Measurements from ENCODE around the gene SNX9. TPM values are rescaled to one million over a fixed set of nuclear protein-coding genes. Genes with fewer than 3 reads are reported as not detected.
A peak's percentile ranks its signal among the peaks of the same experiment; 100 is the strongest.

SNX9 gene
- total and polyA plus RNA-seq, 2 donors (not counting 1 experiment from before 2014, with no cell fraction given) = 10.0 to 50.7 TPM

DNA sequence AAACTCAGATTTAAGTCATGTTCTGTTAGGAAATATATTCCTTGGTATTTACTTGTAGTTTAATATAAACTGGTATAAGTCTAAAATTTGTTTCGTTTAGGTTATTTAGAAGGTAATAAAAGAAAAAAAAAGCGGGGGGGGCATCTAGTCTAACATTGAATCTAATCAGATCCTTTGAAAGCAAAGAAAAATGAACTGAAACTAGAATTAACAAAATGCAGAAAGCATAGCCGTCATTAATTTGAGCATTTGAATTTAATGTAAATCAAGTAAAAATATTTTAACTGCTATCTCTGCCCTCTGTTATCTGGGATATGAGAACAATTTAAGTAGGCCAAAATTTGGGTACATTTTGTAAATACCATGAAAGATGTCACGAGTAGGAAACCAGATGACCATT lies 54.1 kb downstream of the SNX9 start:
- no peaks in the 10 kb centered on the region for H3K9me3 Mint-ChIP-seq (ENCODE audit: insufficient read depth)
- intact Hi-C loops (cut with micrococcal nuclease) = loop anchor here (10.0 kb wide), 1 partner anchor 212 kb away; no protein-coding TSS in a partner anchor
- peaks cover 37% of the 10 kb centered on the region for H3K4me1 Mint-ChIP-seq
- DNase-seq (peak; percentile 42), ATAC-seq (ENCODE audit: low read depth) (peak; percentile 22)
- Histone ChIP-seq H3K36me3 (replicated peaks in 1 of 2; ENCODE audit: control extremely low read depth in 1 of 2, control insufficient read depth in 1 of 2, extremely low read depth in 1 of 2, insufficient read depth in 2 of 2, low read length in 1 of 2) (peaks cover 7 to 28% of the 10 kb centered on the region in 2 experiments), H3K4me2 (replicated peaks; ENCODE audit: low read depth, low read length, poor library complexity, severe bottlenecking) (peak overlapping the region; percentile 51), H3K9ac (ENCODE audit: low read length) (peak overlapping the region; percentile 36), H3K79me2 (ENCODE audit: control insufficient read depth, insufficient read depth, low read length) (peaks cover 39% of the 10 kb centered on the region), H3K9me3 (ENCODE audit: control extremely low read depth in 1 of 3, control insufficient read depth in 2 of 3, insufficient read depth in 1 of 3, low read length in 2 of 3) (no peaks in the 10 kb centered on the region), H3K27ac (ENCODE audit: low read length in 2 of 2) (peak overlapping the region; percentile 12 to 55), H4K20me1 (ENCODE audit: control insufficient read depth, insufficient read depth, low read length, poor library complexity, severe bottlenecking) (peaks cover 7% of the 10 kb centered on the region), H2AFZ (ENCODE audit: insufficient read depth, low read depth, low read length, poor library complexity, severe bottlenecking) (no peak overlapping the region), H3K4me3 (ENCODE audit: control extremely low read depth in 1 of 5, extremely low read depth in 1 of 5, insufficient read depth in 1 of 5, low read depth in 2 of 5, low read length in 4 of 5) (peak overlapping the region in 1 of 5 experiments; percentile 11), H3K4me1 (ENCODE audit: control insufficient read depth in 2 of 2, insufficient read depth in 2 of 2, low read length in 2 of 2) (peaks cover 12 to 16% of the 10 kb centered on the region in 2 donors), H3K27me3 (replicated peaks in 1 of 4; ENCODE audit: control extremely low read depth in 1 of 4, control insufficient read depth in 3 of 4, insufficient read depth in 4 of 4, low read length in 3 of 4) (no peaks in the 10 kb centered on the region)
- ChIA-PET CTCF (interaction anchor here (0.7 to 11.5 kb wide), 6 partner anchors 25 to 216 kb away, joined by 3 to 340 read pairs (median 4); no protein-coding TSS in a partner anchor), POLR2A (no interaction called here)
- TF ChIP-seq EZH2 (IDR thresholded peaks at IDR 0.05; ENCODE audit: borderline replicate concordance, insufficient read depth, low read depth, low read length, poor library complexity, severe bottlenecking) = no peak
- no peak for TF ChIP-seq CTCF (IDR thresholded peaks at IDR 0.05)
- no peak overlapping the region for H3K27ac Mint-ChIP-seq
- H3K4me3 Mint-ChIP-seq = peak overlapping the region; percentile 62
- WGBS (ENCODE audit: insufficient coverage) = no CpG with 5 or more reads among the region's 4 CpGs
- no peaks in the 10 kb centered on the region for H3K27me3 Mint-ChIP-seq

DNA sequence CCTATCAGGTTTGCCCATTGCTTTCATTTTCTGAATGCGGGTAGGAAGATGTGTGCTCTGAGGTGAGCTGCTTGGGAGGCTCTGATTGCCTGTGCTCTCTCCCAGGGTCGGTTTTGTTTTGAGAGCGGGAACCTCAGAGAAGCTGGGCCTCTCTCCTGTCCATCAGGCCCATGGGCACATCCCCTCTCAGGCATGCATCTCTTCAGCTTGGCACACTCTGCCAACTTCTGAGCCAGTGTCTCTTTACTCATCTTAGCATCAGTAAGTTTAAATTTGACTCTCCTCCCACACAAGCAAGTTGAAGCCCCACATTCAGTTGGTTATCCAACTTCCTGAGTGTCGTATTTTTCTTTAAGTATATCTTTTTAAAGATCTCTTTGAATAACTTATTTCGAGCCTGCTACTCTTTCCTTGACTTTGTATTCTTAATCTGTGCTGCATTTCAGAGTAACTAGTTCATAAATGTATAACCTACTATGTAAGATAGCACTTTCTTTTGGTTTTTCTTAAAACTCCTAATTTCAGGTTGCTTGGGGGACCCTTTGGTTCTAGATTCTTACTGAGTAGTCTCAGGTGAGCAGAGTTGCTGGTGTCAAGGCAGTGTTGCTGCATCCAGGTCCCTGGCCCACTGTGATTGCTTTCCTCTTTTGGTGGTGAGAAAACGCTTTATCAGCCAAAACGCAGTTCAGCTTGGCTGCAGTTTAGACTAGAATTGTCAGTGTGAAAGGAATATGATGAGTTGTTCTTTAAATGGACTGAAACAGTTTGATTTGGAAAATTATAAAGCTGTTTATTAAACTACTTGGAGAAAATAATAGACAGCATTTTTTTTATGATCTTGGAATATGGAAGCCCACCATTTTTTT lies 54.8 kb downstream of the SNX9 start:
- peak overlapping the region; percentile 62 for H3K4me3 Mint-ChIP-seq
- peaks cover 41% of the 10 kb centered on the region for H3K4me1 Mint-ChIP-seq
- H3K4me1 ChIP-seq (ENCODE audit: control insufficient read depth in 2 of 2, insufficient read depth in 2 of 2, low read length in 2 of 2) = peaks cover 12 to 16% of the 10 kb centered on the region in 2 donors
- peak overlapping the region in 1 of 5 experiments; percentile 11 for H3K4me3 ChIP-seq (ENCODE audit: control extremely low read depth in 1 of 5, extremely low read depth in 1 of 5, insufficient read depth in 1 of 5, low read depth in 2 of 5, low read length in 4 of 5)
- peak overlapping the region; percentile 36 for H3K9ac ChIP-seq (ENCODE audit: low read length)
- TF ChIP-seq CTCF (IDR thresholded peaks at IDR 0.05) (no peak), EZH2 (IDR thresholded peaks at IDR 0.05; ENCODE audit: borderline replicate concordance, insufficient read depth, low read depth, low read length, poor library complexity, severe bottlenecking) (no peak)
- H3K27ac Mint-ChIP-seq = peak overlapping the region; percentile 65
- ATAC-seq (ENCODE audit: low read depth) (peak; percentile 37), DNase-seq (no peak)
- ChIA-PET POLR2A (no interaction called here), CTCF (interaction anchor here (0.8 to 11.5 kb wide), 7 partner anchors 12 to 195 kb away, joined by 3 to 340 read pairs (median 5); no protein-coding TSS in a partner anchor)
- peaks cover 39% of the 10 kb centered on the region for H3K79me2 ChIP-seq (ENCODE audit: control insufficient read depth, insufficient read depth, low read length)
- H3K4me2 ChIP-seq (replicated peaks; ENCODE audit: low read depth, low read length, poor library complexity, severe bottlenecking) = peak overlapping the region; percentile 51
- no peaks in the 10 kb centered on the region for H3K27me3 ChIP-seq (replicated peaks in 1 of 4; ENCODE audit: control extremely low read depth in 1 of 4, control insufficient read depth in 3 of 4, insufficient read depth in 4 of 4, low read length in 3 of 4)
- H3K9me3 ChIP-seq (ENCODE audit: control extremely low read depth in 1 of 3, control insufficient read depth in 2 of 3, insufficient read depth in 1 of 3, low read length in 2 of 3) = no peaks in the 10 kb centered on the region
- peak overlapping the region; percentile 12 to 55 for H3K27ac ChIP-seq (ENCODE audit: low read length in 2 of 2)
- H3K27me3 Mint-ChIP-seq = no peaks in the 10 kb centered on the region
- no peak overlapping the region for H2AFZ ChIP-seq (ENCODE audit: insufficient read depth, low read depth, low read length, poor library complexity, severe bottlenecking)
- H4K20me1 ChIP-seq (ENCODE audit: control insufficient read depth, insufficient read depth, low read length, poor library complexity, severe bottlenecking) = peaks cover 7% of the 10 kb centered on the region
- no peaks in the 10 kb centered on the region for H3K9me3 Mint-ChIP-seq (ENCODE audit: insufficient read depth)
- intact Hi-C loops (cut with micrococcal nuclease) = loop anchor here (10.0 kb wide), 1 partner anchor 213 kb away; no protein-coding TSS in a partner anchor
- peaks cover 7 to 28% of the 10 kb centered on the region in 2 experiments for H3K36me3 ChIP-seq (replicated peaks in 1 of 2; ENCODE audit: control extremely low read depth in 1 of 2, control insufficient read depth in 1 of 2, extremely low read depth in 1 of 2, insufficient read depth in 2 of 2, low read length in 1 of 2)
- WGBS (ENCODE audit: insufficient coverage) = 93% methylated on average over 3 of the region's 7 CpGs

All from B cell (primary cell).